GM12874 (cell line): ENCODE results near the gene BRD8.

Experiments used
- CTCF ChIP-seq: IDR thresholded peaks from 2 replicates; pipeline ENCODE4 v1.5.1; 2011; ENCODE audit warnings: low read depth, mild to moderate bottlenecking, control low read depth, low read length, moderate library complexity; ENCODE audit not compliant: insufficient read depth

Gene BRD8

GRCh38 chr5:138157626-138158025 lies 20.8 kb downstream of the BRD8 start:
- no peak for TF ChIP-seq CTCF

GRCh38 chr5:138149530-138149929 lies 28.9 kb downstream of the BRD8 start:
- no peak for TF ChIP-seq CTCF

DNA sequence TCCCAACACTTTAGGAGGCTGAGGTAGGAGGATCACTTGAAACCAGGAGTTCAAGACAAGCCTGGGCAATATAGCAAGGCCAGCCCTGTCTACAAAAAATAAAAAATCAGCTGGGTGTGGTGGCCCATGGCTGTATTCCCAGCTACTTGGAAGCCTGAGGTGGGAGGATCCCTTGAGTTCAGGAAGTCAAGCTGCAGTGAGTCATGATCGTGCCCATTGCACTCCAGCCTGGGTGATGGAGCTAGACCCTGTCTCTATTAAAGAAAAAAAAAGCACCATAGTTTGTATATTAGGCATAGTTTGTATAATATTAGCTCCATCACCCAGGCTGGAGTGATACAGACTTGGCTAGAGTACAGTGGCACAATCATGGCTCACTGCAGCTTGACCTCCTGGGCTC lies 29.6 kb downstream of the BRD8 start:
- TF ChIP-seq CTCF = no peak

- no peak for TF ChIP-seq CTCF
These were observed 36.7 kb downstream of the BRD8 start for GRCh38 chr5:138141734-138142133.

DNA sequence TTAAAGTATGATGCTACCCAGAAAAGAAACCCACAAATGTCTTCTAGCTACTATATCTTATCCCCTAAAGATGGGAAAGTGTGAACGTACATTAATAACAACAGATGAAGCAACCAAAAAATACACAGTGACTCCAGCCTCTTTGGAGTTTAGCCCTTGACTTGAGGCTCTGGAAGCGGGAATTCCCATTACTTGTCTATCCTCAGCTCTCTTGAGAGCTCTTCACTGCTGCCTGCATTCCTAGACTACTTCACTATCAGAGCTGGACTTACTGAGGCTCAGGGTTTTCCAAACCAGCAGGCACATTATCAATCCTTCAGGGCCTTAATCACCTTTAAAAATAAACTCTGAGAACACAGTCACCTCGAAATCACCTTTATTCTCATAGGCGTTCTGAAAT lies 38.2 kb downstream of the BRD8 start:
- TF ChIP-seq CTCF = no peak

DNA sequence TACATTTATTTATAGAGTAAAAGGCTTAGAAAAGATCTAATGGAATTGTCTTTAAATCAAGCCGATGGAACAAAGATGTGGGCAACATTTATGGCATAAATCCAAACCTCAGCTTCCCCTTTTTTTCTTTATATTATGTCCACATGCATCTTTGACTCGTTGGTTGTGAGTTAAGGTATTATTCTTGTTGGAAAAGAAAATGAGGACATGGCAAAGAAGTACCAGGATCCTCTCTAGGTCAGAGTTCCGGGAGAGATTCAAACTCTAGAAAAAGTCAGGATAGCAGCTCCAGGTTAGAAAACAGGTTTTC lies 38.7 kb downstream of the BRD8 start:
- no peak for TF ChIP-seq CTCF

DNA sequence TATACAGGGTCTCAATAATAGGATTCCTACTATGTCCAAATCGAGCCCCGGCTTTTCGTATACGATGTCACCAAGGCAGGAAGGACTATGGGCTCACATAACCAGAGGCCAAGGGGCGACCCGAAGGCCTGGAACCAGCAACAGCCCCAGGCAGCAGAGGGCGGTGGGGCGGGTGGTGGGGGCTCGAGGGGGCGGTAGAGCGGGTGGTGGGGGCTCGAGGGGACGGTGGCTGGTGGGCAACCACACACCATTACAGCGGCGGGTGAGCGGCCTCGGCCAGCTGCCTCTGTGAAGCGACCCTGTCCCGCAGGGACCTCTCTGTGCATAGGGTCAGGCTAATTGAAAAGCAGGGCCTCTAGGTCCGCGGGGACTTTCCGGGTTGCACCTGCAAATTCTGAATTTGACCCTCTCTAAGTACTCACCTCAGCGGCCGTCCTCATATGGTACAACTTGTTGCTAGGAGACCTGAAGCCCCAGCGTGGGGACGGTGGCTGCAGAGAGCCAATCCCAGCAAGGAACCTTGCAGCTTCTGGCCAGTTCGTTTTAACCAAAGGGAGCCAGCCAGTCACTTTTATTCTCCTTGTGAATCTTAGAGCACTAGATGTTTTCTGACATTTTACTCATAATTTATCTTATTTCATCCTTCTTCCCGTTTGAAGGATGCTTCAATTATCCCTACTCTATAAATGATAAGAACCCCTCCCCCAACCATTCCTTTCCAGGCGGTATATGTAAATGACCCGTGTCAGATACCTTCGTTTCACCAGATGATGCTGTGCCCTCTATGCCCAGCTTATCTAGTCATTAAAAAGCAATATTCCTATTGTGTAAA lies 39.3 kb downstream of the BRD8 start, which contains the start of gene NME5:
NME5 (minus strand) TSS at position 480 of the 832 bp plus-strand sequence. CDS start 648 bp downstream, outside the sequence.
- TF ChIP-seq CTCF = no peak
